CD14-positive monocyte (primary cell): ENCODE data around the gene MAD1L1. TPM values are rescaled to one million over a fixed set of nuclear protein-coding genes. Genes with fewer than 3 reads are reported as not detected.

Experiments used
- DNase-seq, 3 donors: peaks; one replicate each; pipeline ENCODE4 v3.0.0-alpha.2; 2011 to 2022
- H2AFZ ChIP-seq: 2 replicates; pipeline ENCODE4 v1.6.0; 2012; ENCODE audit warnings: mild to moderate bottlenecking, low read depth, low read length, inconsistent platforms; ENCODE audit not compliant: insufficient read depth, poor library complexity, severe bottlenecking
- H3K27ac ChIP-seq, 2 donors: 1 replicate in 1 of 2; 2 replicates in 1 of 2; pipeline ENCODE4 v1.5.1; 2012 to 2013; ENCODE audit warnings: low read length in 2 of 2, control low read depth in 1 of 2, inconsistent platforms in 1 of 2, low read depth in 1 of 2, mild to moderate bottlenecking in 1 of 2
- H3K27me3 ChIP-seq, 2 donors: one replicate each; pipeline versions ENCODE4 v1.6.0 to v1.6.1; 2011 to 2013; ENCODE audit warnings: low read length in 2 of 2; ENCODE audit not compliant: control insufficient read depth in 2 of 2, insufficient read depth in 2 of 2
- H3K36me3 ChIP-seq, 2 donors: replicated peaks in 1 of 2; 1 replicate in 1 of 2; 2 replicates in 1 of 2; pipeline versions ENCODE4 v1.5.1 to v1.6.1; 2012 to 2013; ENCODE audit warnings: low read length in 2 of 2, control low read depth in 1 of 2, inconsistent platforms in 1 of 2, mild to moderate bottlenecking in 1 of 2; ENCODE audit not compliant: insufficient read depth in 2 of 2, control insufficient read depth in 1 of 2
- H3K4me1 ChIP-seq, 2 donors: 1 replicate in 1 of 2; 2 replicates in 1 of 2; pipeline versions ENCODE4 v1.5.1 to v1.6.1; 2012 to 2013; ENCODE audit warnings: low read length in 2 of 2, control low read depth in 1 of 2, inconsistent platforms in 1 of 2, mild to moderate bottlenecking in 1 of 2, moderate library complexity in 1 of 2; ENCODE audit not compliant: insufficient read depth in 2 of 2, control insufficient read depth in 1 of 2
- H3K4me2 ChIP-seq: replicated peaks from 2 replicates; pipeline ENCODE3; 2012; ENCODE audit warnings: low read length, moderate library complexity, mild to moderate bottlenecking; ENCODE audit not compliant: poor library complexity, severe bottlenecking; ENCODE audit errors: extremely low read depth
- H3K4me3 ChIP-seq, 3 experiments: fragments of 200-600 bp in 1 of 3; sonication (generic) in 1 of 3; replicated peaks in 1 of 3; 1 replicate in 2 of 3; 2 replicates in 1 of 3; pipeline ENCODE4 v1.5.1; 2011 to 2013; ENCODE audit warnings: low read length in 3 of 3, mild to moderate bottlenecking in 3 of 3, control low read depth in 2 of 3, low read depth in 2 of 3, inconsistent platforms in 1 of 3, moderate library complexity in 1 of 3
- H3K79me2 ChIP-seq: 2 replicates; pipeline ENCODE4 v1.6.0; 2012; ENCODE audit warnings: mild to moderate bottlenecking, control low read depth, inconsistent platforms, low read length, moderate library complexity; ENCODE audit not compliant: insufficient read depth
- H3K9ac ChIP-seq: 2 replicates; pipeline ENCODE4 v1.6.0; 2017; ENCODE audit warnings: low read length, mild to moderate bottlenecking; ENCODE audit not compliant: insufficient read depth, poor library complexity, severe bottlenecking
- H3K9me3 ChIP-seq, 2 donors: replicated peaks in 1 of 2; 1 replicate in 1 of 2; 2 replicates in 1 of 2; pipeline versions ENCODE4 v1.5.1 to v1.6.1; 2012 to 2013; ENCODE audit warnings: low read length in 2 of 2, control low read depth in 1 of 2; ENCODE audit not compliant: control insufficient read depth in 1 of 2, insufficient read depth in 1 of 2
- H4K20me1 ChIP-seq: 2 replicates; pipeline ENCODE4 v1.6.0; 2012; ENCODE audit warnings: mild to moderate bottlenecking, low read length, control low read depth, moderate library complexity; ENCODE audit not compliant: insufficient read depth
- H3K27ac Mint-ChIP-seq, 7 donors: one replicate each; pipeline ENCODE4 v1.8.0; 2020; ENCODE audit warnings: mild to moderate bottlenecking in 7 of 7, mixed read lengths in 7 of 7, moderate library complexity in 6 of 7, inconsistent platforms in 2 of 7
- H3K27me3 Mint-ChIP-seq, 3 donors: one replicate each; pipeline ENCODE4 v1.8.0; 2021 to 2022; ENCODE audit warnings: low read depth in 3 of 3, mild to moderate bottlenecking in 3 of 3, mixed read lengths in 3 of 3, moderate library complexity in 3 of 3, inconsistent platforms in 1 of 3
- H3K36me3 Mint-ChIP-seq, 2 donors: one replicate each; pipeline ENCODE4 v1.8.0; 2020; ENCODE audit warnings: mixed read lengths in 2 of 2, inconsistent platforms in 1 of 2, mild to moderate bottlenecking in 1 of 2
- H3K4me1 Mint-ChIP-seq: one replicate; pipeline ENCODE4 v1.8.0; 2020; ENCODE audit warnings: mild to moderate bottlenecking, mixed read lengths
- H3K4me3 Mint-ChIP-seq, 2 donors: one replicate each; pipeline ENCODE4 v1.8.0; 2020; ENCODE audit warnings: mild to moderate bottlenecking in 2 of 2, mixed read lengths in 2 of 2, moderate library complexity in 1 of 2
- H3K9me3 Mint-ChIP-seq, 7 donors: one replicate each; pipeline ENCODE4 v1.8.0; 2020 to 2022; ENCODE audit warnings: mixed read lengths in 7 of 7, mild to moderate bottlenecking in 6 of 7, moderate library complexity in 6 of 7, inconsistent platforms in 2 of 7
- CTCF ChIP-seq: fragments of 200-600 bp; IDR thresholded peaks from one replicate; pipeline ENCODE4 v1.8.0; 2022; ENCODE audit warnings: antibody characterized with exemption, mild to moderate bottlenecking
- WGBS: methylation state at CpG from one replicate; pipeline ENCODE4 v1.1.5; 2013; ENCODE audit warnings: missing lambda C conversion rate; ENCODE audit not compliant: insufficient coverage; 5-methylcytosine and 5-hydroxymethylcytosine counted together
- intact Hi-C, 2 donors: fragments of 100-400 bp; cut with micrococcal nuclease; formaldehyde crosslinking; loops; one replicate each; pipeline versions ENCODE4 v1.15.0 to v1.15.1; 2023
- polyA plus RNA-seq, 3 donors: library from polyadenylated mRNA; depleted of rRNA in 1 of 3; unstranded in 2 of 3; stranded (reverse) in 1 of 3; fragments of 300-500 nt in 2 of 3; fragments of >200 nt in 1 of 3; fragmentation: Illumina TruSeq in 2 of 3; gene quantifications; 1 replicate in 2 of 3; 2 replicates in 1 of 3; pipeline ENCODE4 v1.2.3, GENCODE V29; 2012 to 2021

MAD1L1 gene
- polyA plus RNA-seq, 3 donors, result 22.0 to 39.4 (median 33.2) TPM

- H2AFZ ChIP-seq, result no peak overlapping the region
- no peak for TF ChIP-seq CTCF
- H3K79me2 ChIP-seq, result no peaks in the 10 kb centered on the region
- Mint-ChIP-seq H3K4me3 (no peak overlapping the region), H3K4me1 (peaks cover 7% of the 10 kb centered on the region), H3K27me3 (peaks cover 0 to 1% (median 0%) of the 10 kb centered on the region in 3 donors), H3K27ac (peak overlapping the region in 2 of 7 donors; percentile 8 to 22), H3K36me3 (peaks cover 34 to 37% of the 10 kb centered on the region in 2 donors), H3K9me3 (no peaks in the 10 kb centered on the region)
- no peak overlapping the region for H3K4me2 ChIP-seq
- no peak overlapping the region for H3K27ac ChIP-seq
- H4K20me1 ChIP-seq, result no peaks in the 10 kb centered on the region
- H3K4me3 ChIP-seq, result no peak overlapping the region
- H3K9me3 ChIP-seq, result no peaks in the 10 kb centered on the region
- DNase-seq, result no peak
- no peaks in the 10 kb centered on the region for H3K27me3 ChIP-seq
- intact Hi-C loops, result no loop called here
- WGBS, result 53% methylated on average over 5 of the region's 8 CpGs
- H3K9ac ChIP-seq, result no peak overlapping the region
- H3K36me3 ChIP-seq, result peaks cover 0 to 5% of the 10 kb centered on the region in 2 donors
- H3K4me1 ChIP-seq, result no peaks in the 10 kb centered on the region
Measured at GRCh38 chr7:1969459-1970284, 263.1 kb downstream of the MAD1L1 start.

GRCh38 chr7:1968397-1969111 lies 264.2 kb downstream of the MAD1L1 start:
- 98% methylated on average over 34 of the region's 36 CpGs for WGBS
- Histone ChIP-seq H3K4me2 (no peak overlapping the region), H3K27ac (no peak overlapping the region)

More at GRCh38 chr7:1968397-1969111, 264.2 kb downstream of the MAD1L1 start:
- H3K4me3 ChIP-seq, result no peak overlapping the region
- intact Hi-C loops, result no loop called here
- no peaks in the 10 kb centered on the region for H3K9me3 ChIP-seq
- no peaks in the 10 kb centered on the region for H3K4me1 ChIP-seq
- H4K20me1 ChIP-seq, result no peaks in the 10 kb centered on the region
- no peak overlapping the region for H2AFZ ChIP-seq
- H3K27me3 ChIP-seq, result no peaks in the 10 kb centered on the region
- H3K36me3 ChIP-seq, result peaks cover 0 to 5% of the 10 kb centered on the region in 2 donors
- no peaks in the 10 kb centered on the region for H3K79me2 ChIP-seq
- no peak for TF ChIP-seq CTCF
- no peak for DNase-seq
- H3K9ac ChIP-seq, result no peak overlapping the region
- H3K9me3 Mint-ChIP-seq, result peaks cover 0 to under 1% (median 0%) of the 10 kb centered on the region in 7 donors
- H3K27ac Mint-ChIP-seq, result peak overlapping the region in 1 of 7 donors; percentile 51
- H3K27me3 Mint-ChIP-seq, result peaks cover 0 to 1% (median 0%) of the 10 kb centered on the region in 3 donors
- peaks cover 7% of the 10 kb centered on the region for H3K4me1 Mint-ChIP-seq
- peaks cover 43% of the 10 kb centered on the region in 2 donors for H3K36me3 Mint-ChIP-seq
- H3K4me3 Mint-ChIP-seq, result no peak overlapping the region
